ENCODE results near the gene ALAD.

DNA sequence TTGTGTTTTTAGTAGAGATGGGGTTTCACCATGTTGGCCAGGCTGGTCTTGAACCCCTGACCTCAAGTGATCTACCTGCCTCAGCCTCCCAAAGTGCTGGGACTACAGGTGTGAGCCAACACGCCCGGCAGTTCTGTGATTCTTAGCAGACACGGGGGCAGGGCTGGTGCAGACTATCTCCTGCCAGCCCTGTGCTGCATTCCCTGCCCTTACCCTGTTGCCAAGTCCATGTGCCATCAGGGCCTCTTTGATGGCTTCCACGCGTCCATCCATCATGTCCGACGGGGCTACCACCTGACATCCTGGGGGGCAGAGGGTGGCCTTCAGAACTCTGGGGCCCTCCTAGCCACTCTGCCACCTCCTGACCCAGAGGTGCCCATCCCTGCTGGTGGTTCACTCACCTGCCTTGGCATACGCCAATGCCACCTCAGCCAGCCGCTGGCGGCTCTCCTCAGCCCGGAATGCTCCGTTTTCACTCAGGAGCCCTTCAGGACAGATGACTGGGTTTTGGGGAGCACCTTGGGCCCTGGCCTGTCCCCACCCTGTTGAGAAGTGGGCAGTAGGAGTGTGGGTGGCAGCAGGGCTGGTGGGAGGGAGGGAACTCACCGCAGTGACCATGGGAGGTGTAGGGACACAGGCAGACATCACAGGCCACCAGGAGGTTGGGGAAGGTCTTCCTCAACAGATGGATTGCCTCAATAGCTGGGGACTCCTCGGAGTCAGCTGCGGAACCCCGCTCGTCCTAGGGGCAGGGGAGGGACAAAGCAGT, 10.7 kb downstream of the ALAD start:
- TF ChIP-seq, protein P1, sequence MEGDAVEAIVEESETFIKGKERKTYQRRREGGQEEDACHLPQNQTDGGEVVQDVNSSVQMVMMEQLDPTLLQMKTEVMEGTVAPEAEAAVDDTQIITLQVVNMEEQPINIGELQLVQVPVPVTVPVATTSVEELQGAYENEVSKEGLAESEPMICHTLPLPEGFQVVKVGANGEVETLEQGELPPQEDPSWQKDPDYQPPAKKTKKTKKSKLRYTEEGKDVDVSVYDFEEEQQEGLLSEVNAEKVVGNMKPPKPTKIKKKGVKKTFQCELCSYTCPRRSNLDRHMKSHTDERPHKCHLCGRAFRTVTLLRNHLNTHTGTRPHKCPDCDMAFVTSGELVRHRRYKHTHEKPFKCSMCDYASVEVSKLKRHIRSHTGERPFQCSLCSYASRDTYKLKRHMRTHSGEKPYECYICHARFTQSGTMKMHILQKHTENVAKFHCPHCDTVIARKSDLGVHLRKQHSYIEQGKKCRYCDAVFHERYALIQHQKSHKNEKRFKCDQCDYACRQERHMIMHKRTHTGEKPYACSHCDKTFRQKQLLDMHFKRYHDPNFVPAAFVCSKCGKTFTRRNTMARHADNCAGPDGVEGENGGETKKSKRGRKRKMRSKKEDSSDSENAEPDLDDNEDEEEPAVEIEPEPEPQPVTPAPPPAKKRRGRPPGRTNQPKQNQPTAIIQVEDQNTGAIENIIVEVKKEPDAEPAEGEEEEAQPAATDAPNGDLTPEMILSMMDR (IDR thresholded peaks at IDR 0.05; ENCODE audit: low read depth, low read length, poor library complexity, severe bottlenecking) = no peak
- TF ChIP-seq EZH2phosphoT487 (IDR thresholded peaks at IDR 0.05; ENCODE audit: borderline replicate concordance, low read length) = no peak

Data from DOHH2 (cell line).